Neural cell (in vitro differentiated cells): ENCODE results near the gene KCNK13. TPM values are rescaled to one million over a fixed set of nuclear protein-coding genes. Genes with fewer than 3 reads are reported as not detected.

Experiments
- H2AFZ ChIP-seq: fragments of 200-600, 300-800 bp; sonication (generic), shearing (Covaris generic); 2 replicates; pipeline ENCODE4 v1.6.0; 2014; ENCODE audit warnings: low read depth, mild to moderate bottlenecking, antibody characterized with exemption, low read length, moderate library complexity
- H3F3A ChIP-seq: fragments of 200-600 bp; shearing (Covaris generic); 2 replicates; pipeline ENCODE4 v1.6.1; 2016; ENCODE audit warnings: mild to moderate bottlenecking, moderate library complexity, mixed read lengths, antibody characterized with exemption, low read length; ENCODE audit not compliant: insufficient read depth, poor library complexity, severe bottlenecking
- H3K27ac ChIP-seq: fragments of 200-600, 300-800 bp; sonication (generic), shearing (Covaris generic); 2 replicates; pipeline ENCODE4 v1.5.1; 2014; ENCODE audit warnings: mild to moderate bottlenecking, low read length, moderate library complexity
- H3K27me3 ChIP-seq: fragments of 300-800, 200-600 bp; sonication (generic), shearing (Covaris generic); 2 replicates; pipeline ENCODE4 v1.6.0; 2014; ENCODE audit warnings: mild to moderate bottlenecking, low read depth, low read length, moderate library complexity; ENCODE audit not compliant: insufficient read depth
- H3K36me3 ChIP-seq: fragments of 300-800, 200-600 bp; sonication (generic), shearing (Covaris generic); 2 replicates; pipeline ENCODE4 v1.5.1; 2014; ENCODE audit warnings: mild to moderate bottlenecking, antibody characterized with exemption, low read length, moderate library complexity; ENCODE audit not compliant: insufficient read depth
- H3K4me2 ChIP-seq: fragments of 300-800, 200-600 bp; sonication (generic), shearing (Covaris generic); 2 replicates; pipeline ENCODE4 v1.6.0; 2014; ENCODE audit warnings: mild to moderate bottlenecking, low read length
- H3K4me3 ChIP-seq: fragments of 300-800, 200-600 bp; sonication (generic), shearing (Covaris generic); 2 replicates; pipeline ENCODE4 v1.5.1; 2014; ENCODE audit warnings: mild to moderate bottlenecking, low read length, moderate library complexity
- H3K79me2 ChIP-seq: fragments of 200-600 bp; shearing (Covaris generic); replicated peaks from 2 replicates; pipeline ENCODE4 v1.6.0; 2014; ENCODE audit warnings: mild to moderate bottlenecking, low read length, moderate library complexity; ENCODE audit not compliant: insufficient read depth
- H3K9ac ChIP-seq: fragments of 300-800, 200-600 bp; sonication (generic), shearing (Covaris generic); 2 replicates; pipeline ENCODE4 v1.6.1; 2016; ENCODE audit warnings: mild to moderate bottlenecking, low read length, mixed read lengths
- H3K9me2 ChIP-seq: fragments of 200-600 bp; shearing (Covaris generic); 2 replicates; pipeline ENCODE4 v1.6.1; 2016; ENCODE audit warnings: mild to moderate bottlenecking, low read length, mixed read lengths; ENCODE audit not compliant: insufficient read depth
- H3K9me3 ChIP-seq: fragments of 200-600, 300-800 bp; sonication (generic), shearing (Covaris generic); 2 replicates; pipeline ENCODE4 v1.6.1; 2016; ENCODE audit warnings: mild to moderate bottlenecking, mixed run types, low read length, moderate library complexity, mixed read lengths
- H4K20me1 ChIP-seq: fragments of 200-600 bp; shearing (Covaris generic); 2 replicates; pipeline ENCODE4 v1.6.1; 2016; ENCODE audit warnings: mild to moderate bottlenecking, mixed run types; ENCODE audit not compliant: insufficient read depth
- EP300 ChIP-seq: fragments of 450-650 bp; conservative IDR thresholded peaks from 2 replicates; pipeline ENCODE4 v1.6.1; 2014; ENCODE audit warnings: antibody characterized with exemption, mild to moderate bottlenecking, moderate library complexity; ENCODE audit not compliant: poor library complexity, severe bottlenecking
- EZH2 ChIP-seq: fragments of 200-600, 300-800 bp; shearing (Covaris generic), sonication (generic); IDR thresholded peaks from 2 replicates; pipeline ENCODE4 v1.6.1; 2014; ENCODE audit warnings: antibody characterized with exemption, low read length, borderline replicate concordance, mild to moderate bottlenecking; ENCODE audit not compliant: insufficient read depth, poor library complexity, severe bottlenecking
- MXI1 ChIP-seq: fragments of 450-650 bp; conservative IDR thresholded peaks from 2 replicates; pipeline ENCODE4 v1.6.1; 2014; ENCODE audit warnings: antibody characterized with exemption, mild to moderate bottlenecking; ENCODE audit not compliant: poor library complexity, severe bottlenecking
- POLR2AphosphoS5 ChIP-seq: IDR thresholded peaks from 2 replicates; pipeline ENCODE4 v1.6.1; 2012
- RAD21 ChIP-seq: fragments of 450-650 bp; conservative IDR thresholded peaks from 2 replicates; pipeline ENCODE4 v1.6.1; 2014; ENCODE audit warnings: antibody characterized with exemption, mild to moderate bottlenecking, moderate library complexity
- SMC3 ChIP-seq: fragments of 450-650 bp; conservative IDR thresholded peaks from 2 replicates; pipeline ENCODE4 v1.6.1; 2014; ENCODE audit warnings: antibody characterized with exemption, mild to moderate bottlenecking, moderate library complexity; ENCODE audit not compliant: poor library complexity
- TAF1 ChIP-seq: IDR thresholded peaks from 2 replicates; pipeline ENCODE4 v1.6.1; 2012; ENCODE audit warnings: low read depth
- polyA plus RNA-seq: library from polyadenylated mRNA; depleted of rRNA; stranded (reverse); fragments of >200 nt; gene quantifications from 2 replicates; pipeline ENCODE4 v1.2.3, GENCODE V29; 2014
- TF ChIP-seq, protein P1 (sequence below): IDR thresholded peaks from 2 replicates; pipeline ENCODE4 v1.6.1; 2012; ENCODE audit warnings: borderline replicate concordance
- TF ChIP-seq, protein P2 (sequence below): fragments of 450-650 bp; IDR thresholded peaks from 2 replicates; pipeline ENCODE4 v1.5.1; 2014; ENCODE audit warnings: antibody characterized with exemption, mild to moderate bottlenecking, moderate library complexity; ENCODE audit not compliant: poor library complexity, severe bottlenecking

Gene KCNK13
- polyA plus RNA-seq, 1 donor from 2014 or later = 0.11 TPM

DNA sequence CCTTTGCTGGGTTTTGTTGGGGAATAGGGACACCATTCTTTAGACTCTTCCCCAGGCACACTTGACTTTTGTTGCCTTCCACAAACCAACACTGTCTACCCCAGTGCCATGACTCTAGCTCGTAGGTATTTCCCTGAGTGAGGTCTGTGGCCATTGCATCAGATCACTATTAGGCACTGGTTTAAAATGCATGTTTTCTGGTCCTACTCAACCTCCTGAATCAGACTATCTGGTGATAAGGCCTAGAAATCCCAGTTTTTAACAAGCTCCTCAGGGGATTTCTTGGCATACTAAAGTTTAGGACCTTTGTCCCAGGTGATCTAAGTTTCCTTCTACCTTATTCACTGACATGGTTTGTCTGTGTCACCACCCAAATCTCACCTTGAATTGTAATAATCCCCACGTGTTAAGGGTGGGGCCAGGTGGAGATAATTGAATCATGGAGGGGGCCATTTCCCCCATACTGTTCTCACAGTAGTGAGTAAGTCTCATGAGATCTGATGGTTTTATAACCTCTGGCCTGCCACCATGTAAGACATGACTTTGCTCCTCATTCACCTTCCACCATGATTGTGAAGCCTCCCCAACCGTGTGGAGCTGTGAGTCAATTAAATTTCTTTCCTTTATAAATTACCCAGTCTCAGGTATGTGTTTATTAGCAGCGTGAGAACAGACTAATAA is 106.8 kb downstream of the KCNK13 start:
- no peaks in the 10 kb centered on the region for H3K27me3 ChIP-seq
- no peak overlapping the region for H3K9ac ChIP-seq
- H3K4me2 ChIP-seq = no peak overlapping the region
- no peak overlapping the region for H2AFZ ChIP-seq
- no peak overlapping the region for H3K27ac ChIP-seq
- no peaks in the 10 kb centered on the region for H3K9me3 ChIP-seq
- H3K4me3 ChIP-seq = no peak overlapping the region
- H3K79me2 ChIP-seq = no peaks in the 10 kb centered on the region
- no peaks in the 10 kb centered on the region for H3K36me3 ChIP-seq
- H3K9me2 ChIP-seq = no peaks in the 10 kb centered on the region
- no peaks in the 10 kb centered on the region for H3F3A ChIP-seq
- TF ChIP-seq, protein P1, sequence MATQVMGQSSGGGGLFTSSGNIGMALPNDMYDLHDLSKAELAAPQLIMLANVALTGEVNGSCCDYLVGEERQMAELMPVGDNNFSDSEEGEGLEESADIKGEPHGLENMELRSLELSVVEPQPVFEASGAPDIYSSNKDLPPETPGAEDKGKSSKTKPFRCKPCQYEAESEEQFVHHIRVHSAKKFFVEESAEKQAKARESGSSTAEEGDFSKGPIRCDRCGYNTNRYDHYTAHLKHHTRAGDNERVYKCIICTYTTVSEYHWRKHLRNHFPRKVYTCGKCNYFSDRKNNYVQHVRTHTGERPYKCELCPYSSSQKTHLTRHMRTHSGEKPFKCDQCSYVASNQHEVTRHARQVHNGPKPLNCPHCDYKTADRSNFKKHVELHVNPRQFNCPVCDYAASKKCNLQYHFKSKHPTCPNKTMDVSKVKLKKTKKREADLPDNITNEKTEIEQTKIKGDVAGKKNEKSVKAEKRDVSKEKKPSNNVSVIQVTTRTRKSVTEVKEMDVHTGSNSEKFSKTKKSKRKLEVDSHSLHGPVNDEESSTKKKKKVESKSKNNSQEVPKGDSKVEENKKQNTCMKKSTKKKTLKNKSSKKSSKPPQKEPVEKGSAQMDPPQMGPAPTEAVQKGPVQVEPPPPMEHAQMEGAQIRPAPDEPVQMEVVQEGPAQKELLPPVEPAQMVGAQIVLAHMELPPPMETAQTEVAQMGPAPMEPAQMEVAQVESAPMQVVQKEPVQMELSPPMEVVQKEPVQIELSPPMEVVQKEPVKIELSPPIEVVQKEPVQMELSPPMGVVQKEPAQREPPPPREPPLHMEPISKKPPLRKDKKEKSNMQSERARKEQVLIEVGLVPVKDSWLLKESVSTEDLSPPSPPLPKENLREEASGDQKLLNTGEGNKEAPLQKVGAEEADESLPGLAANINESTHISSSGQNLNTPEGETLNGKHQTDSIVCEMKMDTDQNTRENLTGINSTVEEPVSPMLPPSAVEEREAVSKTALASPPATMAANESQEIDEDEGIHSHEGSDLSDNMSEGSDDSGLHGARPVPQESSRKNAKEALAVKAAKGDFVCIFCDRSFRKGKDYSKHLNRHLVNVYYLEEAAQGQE = no peak
- TF ChIP-seq MXI1 (no peak), RAD21 (no peak), TAF1 (no peak), EZH2 (no peak), POLR2AphosphoS5 (no peak), EP300 (no peak), SMC3 (no peak)
- TF ChIP-seq, protein P2, sequence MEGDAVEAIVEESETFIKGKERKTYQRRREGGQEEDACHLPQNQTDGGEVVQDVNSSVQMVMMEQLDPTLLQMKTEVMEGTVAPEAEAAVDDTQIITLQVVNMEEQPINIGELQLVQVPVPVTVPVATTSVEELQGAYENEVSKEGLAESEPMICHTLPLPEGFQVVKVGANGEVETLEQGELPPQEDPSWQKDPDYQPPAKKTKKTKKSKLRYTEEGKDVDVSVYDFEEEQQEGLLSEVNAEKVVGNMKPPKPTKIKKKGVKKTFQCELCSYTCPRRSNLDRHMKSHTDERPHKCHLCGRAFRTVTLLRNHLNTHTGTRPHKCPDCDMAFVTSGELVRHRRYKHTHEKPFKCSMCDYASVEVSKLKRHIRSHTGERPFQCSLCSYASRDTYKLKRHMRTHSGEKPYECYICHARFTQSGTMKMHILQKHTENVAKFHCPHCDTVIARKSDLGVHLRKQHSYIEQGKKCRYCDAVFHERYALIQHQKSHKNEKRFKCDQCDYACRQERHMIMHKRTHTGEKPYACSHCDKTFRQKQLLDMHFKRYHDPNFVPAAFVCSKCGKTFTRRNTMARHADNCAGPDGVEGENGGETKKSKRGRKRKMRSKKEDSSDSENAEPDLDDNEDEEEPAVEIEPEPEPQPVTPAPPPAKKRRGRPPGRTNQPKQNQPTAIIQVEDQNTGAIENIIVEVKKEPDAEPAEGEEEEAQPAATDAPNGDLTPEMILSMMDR = no peak
- no peaks in the 10 kb centered on the region for H4K20me1 ChIP-seq

DNA sequence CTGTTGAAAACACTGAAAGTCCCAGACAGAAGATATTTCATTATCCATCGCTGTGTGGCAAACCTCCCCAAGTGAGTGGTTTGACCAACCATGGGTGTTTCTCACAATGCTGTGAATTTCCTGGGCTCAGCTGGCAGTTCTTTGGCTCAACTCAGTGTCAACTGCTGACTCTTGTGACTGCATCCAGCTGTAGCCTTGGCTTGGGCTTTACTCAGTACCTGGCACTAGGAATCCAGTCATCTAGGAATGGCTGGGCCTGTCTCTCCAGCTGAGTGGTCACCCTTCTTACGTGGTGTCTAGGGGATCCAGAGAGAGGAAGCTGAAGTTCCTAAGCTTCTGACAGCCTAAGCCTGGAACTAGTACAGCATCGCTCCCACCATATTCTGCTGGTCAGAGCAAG is 113.8 kb downstream of the KCNK13 start:
- no peaks in the 10 kb centered on the region for H3F3A ChIP-seq
- TF ChIP-seq, protein P1 = no peak
- TF ChIP-seq EP300 (no peak), TAF1 (no peak), MXI1 (no peak), SMC3 (no peak)

More for the DNA sequence above, 113.8 kb downstream of the KCNK13 start:
- no peak overlapping the region for H3K4me2 ChIP-seq
- no peak overlapping the region for H3K4me3 ChIP-seq
- no peaks in the 10 kb centered on the region for H3K9me2 ChIP-seq
- H3K9ac ChIP-seq = no peak overlapping the region
- H3K9me3 ChIP-seq = no peaks in the 10 kb centered on the region
- no peaks in the 10 kb centered on the region for H3K27me3 ChIP-seq
- no peak overlapping the region for H3K27ac ChIP-seq
- no peaks in the 10 kb centered on the region for H3K79me2 ChIP-seq
- H2AFZ ChIP-seq = no peak overlapping the region
- H4K20me1 ChIP-seq = no peaks in the 10 kb centered on the region
- no peaks in the 10 kb centered on the region for H3K36me3 ChIP-seq
